ENCODE measurements around the gene LHFPL6. TPM values are rescaled to one million over a fixed set of nuclear protein-coding genes. Genes with fewer than 3 reads are reported as not detected.

The LHFPL6 gene
- polyA plus RNA-seq, 3 donors: 0.14 to 0.59 (median 0.46) TPM

DNA sequence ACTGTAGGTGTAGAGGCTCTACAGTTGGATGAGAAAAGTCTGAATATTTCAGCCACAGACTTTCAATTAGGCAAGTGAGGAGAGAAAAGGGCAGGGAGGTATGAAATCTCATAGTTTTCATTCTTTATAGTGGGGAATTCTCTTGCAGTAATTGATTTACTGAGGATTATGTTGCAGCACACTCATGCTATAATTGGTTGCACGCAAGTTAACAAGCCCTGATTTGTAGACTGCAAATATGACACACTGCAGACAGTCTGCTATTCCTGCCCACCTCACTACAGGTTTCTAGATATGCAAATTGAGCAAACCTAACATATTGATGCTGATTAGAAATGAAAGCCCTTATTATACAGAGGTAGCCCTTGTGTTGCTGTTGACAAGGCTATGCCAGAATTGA is 139.4 kb downstream of the LHFPL6 start:
- H2AFZ ChIP-seq (ENCODE audit: insufficient read depth, low read depth, low read length, poor library complexity, severe bottlenecking): no peak overlapping the region
- no peaks in the 10 kb centered on the region for H3K36me3 ChIP-seq (replicated peaks in 1 of 2; ENCODE audit: control insufficient read depth in 1 of 2, insufficient read depth in 2 of 2, low read length in 2 of 2)
- no peak for DNase-seq
- H3K4me1 Mint-ChIP-seq: no peaks in the 10 kb centered on the region
- H3K79me2 ChIP-seq (ENCODE audit: insufficient read depth, low read length): no peaks in the 10 kb centered on the region
- no peak overlapping the region for H3K27ac ChIP-seq (ENCODE audit: low read depth in 1 of 2, low read length in 2 of 2)
- H3K4me2 ChIP-seq (replicated peaks; ENCODE audit: extremely low read depth, low read length, poor library complexity, severe bottlenecking): no peak overlapping the region
- H3K27ac Mint-ChIP-seq: peak overlapping the region in 1 of 7 donors; percentile 16
- no peaks in the 10 kb centered on the region for H3K36me3 Mint-ChIP-seq
- peaks cover 0 to 2% (median 2%) of the 10 kb centered on the region in 3 donors for H3K27me3 Mint-ChIP-seq (ENCODE audit: low read depth in 3 of 3)
- TF ChIP-seq, protein P1, sequence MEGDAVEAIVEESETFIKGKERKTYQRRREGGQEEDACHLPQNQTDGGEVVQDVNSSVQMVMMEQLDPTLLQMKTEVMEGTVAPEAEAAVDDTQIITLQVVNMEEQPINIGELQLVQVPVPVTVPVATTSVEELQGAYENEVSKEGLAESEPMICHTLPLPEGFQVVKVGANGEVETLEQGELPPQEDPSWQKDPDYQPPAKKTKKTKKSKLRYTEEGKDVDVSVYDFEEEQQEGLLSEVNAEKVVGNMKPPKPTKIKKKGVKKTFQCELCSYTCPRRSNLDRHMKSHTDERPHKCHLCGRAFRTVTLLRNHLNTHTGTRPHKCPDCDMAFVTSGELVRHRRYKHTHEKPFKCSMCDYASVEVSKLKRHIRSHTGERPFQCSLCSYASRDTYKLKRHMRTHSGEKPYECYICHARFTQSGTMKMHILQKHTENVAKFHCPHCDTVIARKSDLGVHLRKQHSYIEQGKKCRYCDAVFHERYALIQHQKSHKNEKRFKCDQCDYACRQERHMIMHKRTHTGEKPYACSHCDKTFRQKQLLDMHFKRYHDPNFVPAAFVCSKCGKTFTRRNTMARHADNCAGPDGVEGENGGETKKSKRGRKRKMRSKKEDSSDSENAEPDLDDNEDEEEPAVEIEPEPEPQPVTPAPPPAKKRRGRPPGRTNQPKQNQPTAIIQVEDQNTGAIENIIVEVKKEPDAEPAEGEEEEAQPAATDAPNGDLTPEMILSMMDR (IDR thresholded peaks at IDR 0.05): no peak
- H4K20me1 ChIP-seq (ENCODE audit: insufficient read depth, low read length): no peaks in the 10 kb centered on the region
- no peak overlapping the region for H3K4me3 ChIP-seq (replicated peaks in 1 of 3; ENCODE audit: low read depth in 2 of 3, low read length in 3 of 3)
- H3K4me1 ChIP-seq (ENCODE audit: control insufficient read depth in 1 of 2, insufficient read depth in 2 of 2, low read length in 2 of 2): no peaks in the 10 kb centered on the region
- WGBS (ENCODE audit: insufficient coverage): no CpG with 5 or more reads among the region's 1 CpG
- peaks cover 0 to 4% (median 0%) of the 10 kb centered on the region in 7 donors for H3K9me3 Mint-ChIP-seq
- H3K9me3 ChIP-seq (replicated peaks in 1 of 2; ENCODE audit: control insufficient read depth in 1 of 2, insufficient read depth in 1 of 2, low read length in 2 of 2): no peaks in the 10 kb centered on the region
- no peaks in the 10 kb centered on the region for H3K27me3 ChIP-seq (ENCODE audit: control insufficient read depth in 2 of 2, insufficient read depth in 2 of 2, low read length in 2 of 2)
- intact Hi-C loops (cut with micrococcal nuclease): no loop called here
- H3K9ac ChIP-seq (ENCODE audit: insufficient read depth, low read length, poor library complexity, severe bottlenecking): no peak overlapping the region
- no peak overlapping the region for H3K4me3 Mint-ChIP-seq

DNA sequence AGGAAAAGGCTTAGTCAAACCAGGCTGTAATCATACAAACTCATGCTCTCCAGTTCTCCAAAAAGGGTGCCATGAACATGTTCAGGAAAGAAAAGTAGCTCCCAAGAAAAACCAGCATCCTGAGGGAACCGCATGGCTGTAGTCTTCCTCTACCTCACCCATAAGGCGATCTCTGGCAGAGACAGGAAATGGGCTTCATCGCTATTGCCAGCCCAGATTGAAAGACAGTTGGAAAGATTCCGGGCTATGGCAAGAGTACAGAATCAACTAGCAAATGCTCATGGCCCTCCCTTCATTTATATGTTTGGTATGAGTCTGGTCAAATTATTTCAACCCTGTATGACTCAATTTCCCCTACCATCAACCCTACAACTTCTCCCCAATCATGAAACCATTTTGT is 140.1 kb downstream of the LHFPL6 start:
- WGBS (ENCODE audit: insufficient coverage): no CpG with 5 or more reads among the region's 4 CpGs
- Histone ChIP-seq H3K36me3 (replicated peaks in 1 of 2; ENCODE audit: control insufficient read depth in 1 of 2, insufficient read depth in 2 of 2, low read length in 2 of 2) (no peaks in the 10 kb centered on the region), H3K79me2 (ENCODE audit: insufficient read depth, low read length) (no peaks in the 10 kb centered on the region), H3K27me3 (ENCODE audit: control insufficient read depth in 2 of 2, insufficient read depth in 2 of 2, low read length in 2 of 2) (no peaks in the 10 kb centered on the region), H2AFZ (ENCODE audit: insufficient read depth, low read depth, low read length, poor library complexity, severe bottlenecking) (no peak overlapping the region), H4K20me1 (ENCODE audit: insufficient read depth, low read length) (no peaks in the 10 kb centered on the region), H3K27ac (ENCODE audit: low read depth in 1 of 2, low read length in 2 of 2) (no peak overlapping the region), H3K9ac (ENCODE audit: insufficient read depth, low read length, poor library complexity, severe bottlenecking) (no peak overlapping the region), H3K4me1 (ENCODE audit: control insufficient read depth in 1 of 2, insufficient read depth in 2 of 2, low read length in 2 of 2) (no peaks in the 10 kb centered on the region), H3K4me3 (replicated peaks in 1 of 3; ENCODE audit: low read depth in 2 of 3, low read length in 3 of 3) (no peak overlapping the region), H3K4me2 (replicated peaks; ENCODE audit: extremely low read depth, low read length, poor library complexity, severe bottlenecking) (no peak overlapping the region), H3K9me3 (replicated peaks in 1 of 2; ENCODE audit: control insufficient read depth in 1 of 2, insufficient read depth in 1 of 2, low read length in 2 of 2) (no peaks in the 10 kb centered on the region)
- H3K27ac Mint-ChIP-seq: no peak overlapping the region
- intact Hi-C loops (cut with micrococcal nuclease): no loop called here
- H3K4me1 Mint-ChIP-seq: no peaks in the 10 kb centered on the region
- H3K4me3 Mint-ChIP-seq: no peak overlapping the region
- TF ChIP-seq, protein P1 (IDR thresholded peaks at IDR 0.05): no peak
- H3K36me3 Mint-ChIP-seq: no peaks in the 10 kb centered on the region
- peaks cover 0 to 2% (median 2%) of the 10 kb centered on the region in 3 donors for H3K27me3 Mint-ChIP-seq (ENCODE audit: low read depth in 3 of 3)
- peaks cover 0 to 5% (median 2%) of the 10 kb centered on the region in 7 donors for H3K9me3 Mint-ChIP-seq
- DNase-seq: no peak

All from CD14-positive monocyte (primary cell).